ENCODE data around the gene FSIP1.

GRCh38 chr15:39728845-39729244, 53.8 kb downstream of the FSIP1 start:
- TF ChIP-seq, protein P1, sequence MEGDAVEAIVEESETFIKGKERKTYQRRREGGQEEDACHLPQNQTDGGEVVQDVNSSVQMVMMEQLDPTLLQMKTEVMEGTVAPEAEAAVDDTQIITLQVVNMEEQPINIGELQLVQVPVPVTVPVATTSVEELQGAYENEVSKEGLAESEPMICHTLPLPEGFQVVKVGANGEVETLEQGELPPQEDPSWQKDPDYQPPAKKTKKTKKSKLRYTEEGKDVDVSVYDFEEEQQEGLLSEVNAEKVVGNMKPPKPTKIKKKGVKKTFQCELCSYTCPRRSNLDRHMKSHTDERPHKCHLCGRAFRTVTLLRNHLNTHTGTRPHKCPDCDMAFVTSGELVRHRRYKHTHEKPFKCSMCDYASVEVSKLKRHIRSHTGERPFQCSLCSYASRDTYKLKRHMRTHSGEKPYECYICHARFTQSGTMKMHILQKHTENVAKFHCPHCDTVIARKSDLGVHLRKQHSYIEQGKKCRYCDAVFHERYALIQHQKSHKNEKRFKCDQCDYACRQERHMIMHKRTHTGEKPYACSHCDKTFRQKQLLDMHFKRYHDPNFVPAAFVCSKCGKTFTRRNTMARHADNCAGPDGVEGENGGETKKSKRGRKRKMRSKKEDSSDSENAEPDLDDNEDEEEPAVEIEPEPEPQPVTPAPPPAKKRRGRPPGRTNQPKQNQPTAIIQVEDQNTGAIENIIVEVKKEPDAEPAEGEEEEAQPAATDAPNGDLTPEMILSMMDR (IDR thresholded peaks at IDR 0.05), result no peak
- no peak for TF ChIP-seq EP300 (IDR thresholded peaks at IDR 0.05)
